Left ventricle myocardium superior (tissue), 1 donor: ENCODE data around the gene CCDC92. TPM values are rescaled to one million over a fixed set of nuclear protein-coding genes. Genes with fewer than 3 reads are reported as not detected.

Experiments used
- ATAC-seq: fragments of 200-7000 bp; cut with Tn5 transposase; one replicate; pipeline ENCODE4 v1.9.1; 2020; ENCODE audit warnings: mild to moderate bottlenecking, moderate library complexity
- DNase-seq: peaks from one replicate; pipeline ENCODE4 v3.0.0-alpha.2; 2020
- intact Hi-C: fragments of 100-400 bp; cut with micrococcal nuclease; formaldehyde crosslinking; loops from one replicate; pipeline ENCODE4 v1.11.0; 2022
- total RNA-seq: library from RNA; stranded (reverse); fragmentation: NEBNext Ultra II Directional; extraction: Animal tissue kit (Norgen Biotek cat#: 25700); gene quantifications from one replicate; pipeline ENCODE4 v1.2.1, GENCODE V29; 2021
- donor health status: DM: no; HTN: yes; CAD: no; lungs with severe emphysema.

The CCDC92 gene
- total RNA-seq, 1 donor from 2014 or later = 54.0 TPM

GRCh38 chr12:123984903-123985302 is 12.3 kb upstream of the CCDC92 start:
- DNase-seq = no peak
- intact Hi-C loops = loop anchor here (10.0 kb wide), 1 partner anchor 80 kb away; no protein-coding TSS in a partner anchor
- peak; percentile 14 for ATAC-seq

DNA sequence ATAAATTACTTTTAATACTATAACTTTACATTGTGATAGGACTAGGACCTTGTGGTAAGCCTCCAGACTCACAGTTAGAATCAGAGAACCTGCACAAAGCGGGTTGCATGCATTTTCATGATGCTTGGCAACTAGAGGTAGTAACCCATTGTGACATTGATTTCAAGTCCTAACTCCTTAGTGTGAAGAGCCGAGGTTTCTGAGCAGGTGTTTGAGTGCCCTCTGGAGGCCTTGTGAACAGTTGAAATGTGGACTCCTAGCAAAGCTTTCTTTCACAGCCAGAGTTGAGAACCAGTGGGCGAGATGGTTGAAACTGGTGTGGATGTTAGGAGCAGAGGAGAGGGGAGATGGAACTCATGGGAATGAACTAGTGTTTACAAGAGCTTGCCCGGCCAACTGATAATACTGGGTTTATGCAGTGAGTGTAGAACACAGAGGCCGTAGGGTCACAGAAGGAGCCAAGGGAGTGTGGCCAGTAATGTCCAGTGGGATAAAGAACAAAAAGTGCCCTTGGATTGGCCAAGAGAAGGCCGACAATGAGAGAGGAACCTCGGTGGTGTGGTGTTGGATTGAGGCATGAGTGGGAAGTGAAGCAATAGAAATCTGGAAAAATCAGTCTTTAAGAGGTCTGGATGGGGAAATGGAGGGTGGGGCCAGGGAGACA is 11.3 kb upstream of the CCDC92 start:
- DNase-seq (peak; percentile 39), ATAC-seq (peak; percentile 77)
- intact Hi-C loops = loop anchor here (10.0 kb wide), 1 partner anchor 79 kb away; no protein-coding TSS in a partner anchor

- ATAC-seq (no peak), DNase-seq (no peak)
- intact Hi-C loops = loop anchor here (10.0 kb wide), 1 partner anchor 77 kb away; no protein-coding TSS in a partner anchor
Measured at GRCh38 chr12:123982269-123982668, 9.6 kb upstream of the CCDC92 start.

- DNase-seq (no peak), ATAC-seq (no peak)
- intact Hi-C loops = no loop called here
Measured at GRCh38 chr12:123979566-123979965, 6.9 kb upstream of the CCDC92 start.

GRCh38 chr12:123976227-123976826 is 3.7 kb upstream of the CCDC92 start:
- no peak for ATAC-seq
- intact Hi-C loops = no loop called here
- DNase-seq = no peak

DNA sequence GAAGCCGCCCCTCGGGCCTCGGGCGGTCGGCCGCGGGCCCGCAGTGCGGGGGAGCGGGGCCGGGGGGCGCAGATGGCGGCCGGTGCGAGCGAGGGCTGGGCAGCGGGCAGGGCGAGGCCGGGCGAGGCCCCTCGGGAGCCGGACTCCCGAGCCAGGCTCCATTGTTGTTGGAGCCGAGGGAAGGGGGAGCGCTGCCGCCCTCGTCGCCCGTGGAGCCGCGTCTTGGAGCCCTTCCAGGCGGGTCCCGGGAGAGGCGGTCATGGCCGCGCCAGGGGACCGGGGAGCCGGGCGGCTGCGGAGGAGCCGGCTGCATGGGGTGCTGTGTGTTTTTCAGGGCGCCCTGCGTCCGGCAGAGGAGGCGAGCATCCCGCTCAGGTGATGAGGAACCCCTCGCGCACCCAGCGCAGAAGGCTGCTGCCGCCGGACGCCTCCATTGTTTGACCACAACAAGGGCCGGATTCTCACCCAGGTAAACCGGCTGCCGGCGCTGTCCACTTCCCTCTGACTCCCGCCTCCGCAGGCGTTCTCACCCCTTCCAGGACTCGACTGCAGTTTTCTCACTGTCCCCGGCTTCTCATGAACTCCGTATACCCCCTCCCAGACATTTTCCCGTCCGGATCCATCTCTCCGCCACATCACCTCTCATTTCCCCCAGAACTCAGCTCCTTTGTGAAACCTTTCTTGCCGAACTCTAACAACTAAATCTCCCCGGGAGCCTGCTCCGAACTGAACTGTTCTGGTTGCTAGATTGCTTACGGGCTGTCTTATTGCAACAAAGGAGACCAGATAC is 1.1 kb upstream of the CCDC92 start:
- peak; percentile 75 for DNase-seq
- intact Hi-C loops = no loop called here
- peak; percentile 11 for ATAC-seq

- ATAC-seq (peak; percentile 27), DNase-seq (peak; percentile 53)
- intact Hi-C loops = no loop called here
Measured at GRCh38 chr12:123971770-123972456, 718 bp downstream of the CCDC92 start.

GRCh38 chr12:123971449-123971769 is 1.2 kb downstream of the CCDC92 start:
- DNase-seq (no peak), ATAC-seq (no peak)
- intact Hi-C loops = no loop called here

DNA sequence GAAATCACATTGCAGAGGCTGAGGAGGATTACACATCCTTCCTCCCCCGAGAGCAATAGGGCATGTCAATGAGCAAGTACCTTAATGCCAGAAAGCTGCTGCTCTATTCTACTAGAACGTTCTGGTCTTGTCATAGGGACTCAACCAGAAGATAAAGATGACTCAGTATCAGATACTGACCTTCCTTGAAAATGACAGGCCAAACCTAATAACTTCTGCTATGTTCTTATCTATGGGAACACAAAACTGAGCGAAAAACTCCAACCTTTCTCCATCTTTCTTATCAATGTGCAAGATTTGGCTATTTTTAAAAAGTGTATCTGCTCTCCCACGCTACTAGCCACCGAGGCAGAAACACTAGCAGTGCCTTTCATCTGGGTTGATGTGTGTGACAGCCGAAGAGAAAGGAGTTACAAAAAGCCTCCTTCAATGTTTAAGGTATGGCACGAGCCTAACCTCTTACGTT is 5.5 kb downstream of the CCDC92 start:
- intact Hi-C loops = no loop called here
- ATAC-seq = no peak
- no peak for DNase-seq

DNA sequence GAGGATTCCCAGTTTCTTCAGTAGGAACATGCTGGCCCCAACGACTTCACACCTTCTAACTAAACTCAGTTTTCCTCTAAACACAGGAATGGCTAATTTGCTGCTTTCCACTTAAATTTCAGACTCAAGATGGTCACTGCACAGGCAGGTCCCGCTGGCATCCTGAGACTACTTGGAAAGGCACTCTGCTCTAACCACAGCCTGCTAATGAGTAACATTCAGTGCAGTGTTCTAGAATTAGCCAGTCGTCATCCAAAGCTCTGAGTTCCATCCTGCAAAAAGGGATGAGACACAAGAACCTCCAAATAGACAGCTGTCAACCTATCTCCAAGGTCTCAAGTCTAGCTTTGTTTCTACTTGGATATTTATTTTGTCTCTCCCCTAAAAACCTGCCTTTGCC is 6.0 kb downstream of the CCDC92 start:
- intact Hi-C loops = no loop called here
- DNase-seq (no peak), ATAC-seq (no peak)

DNA sequence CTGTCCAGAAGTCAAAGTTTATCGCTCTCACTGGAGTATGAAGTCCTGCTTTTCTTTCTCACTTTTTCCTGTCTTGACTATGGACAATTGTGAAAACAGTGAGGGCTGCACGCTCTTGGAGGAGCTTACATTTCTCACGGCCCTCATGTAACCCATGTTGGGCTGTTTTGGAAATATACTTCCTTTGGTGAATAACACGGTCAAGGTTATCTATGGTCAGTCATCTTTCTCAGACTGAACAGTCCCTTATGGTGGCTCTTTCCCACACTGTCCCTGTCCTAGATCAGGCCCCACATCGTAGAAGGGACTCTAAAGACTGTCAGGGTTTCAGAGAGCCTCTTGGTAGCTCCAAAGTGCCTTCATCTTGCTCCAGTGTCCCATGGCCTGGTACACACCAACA is 7.2 kb downstream of the CCDC92 start:
- intact Hi-C loops = no loop called here
- ATAC-seq (peak; percentile 61), DNase-seq (no peak)

DNA sequence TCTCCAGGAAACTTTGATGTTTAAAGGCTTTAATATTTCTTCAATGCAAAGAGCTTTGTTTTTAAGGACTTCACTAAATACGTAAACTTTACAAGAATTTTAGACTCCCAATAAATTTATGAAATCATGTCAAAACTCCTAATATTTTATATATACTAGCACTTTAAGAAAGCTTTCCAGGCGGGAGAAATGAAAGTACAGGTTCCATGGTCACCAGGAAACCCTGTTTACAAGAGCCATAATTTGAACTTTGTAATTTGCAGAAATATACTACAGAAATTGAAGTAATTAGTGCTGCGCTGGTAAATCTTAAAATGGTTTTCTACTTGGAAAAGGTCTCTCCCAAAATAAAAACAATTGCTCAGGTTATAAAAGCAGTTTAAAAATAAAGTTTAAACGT is 8.8 kb downstream of the CCDC92 start:
- no peak for ATAC-seq
- intact Hi-C loops = no loop called here
- DNase-seq = no peak

- DNase-seq = no peak
- ATAC-seq = no peak
- intact Hi-C loops = no loop called here
Measured at GRCh38 chr12:123962513-123962912, 10.1 kb downstream of the CCDC92 start.

- DNase-seq (no peak), ATAC-seq (no peak)
Measured at GRCh38 chr12:123961585-123962345, 10.9 kb downstream of the CCDC92 start.

GRCh38 chr12:123960856-123961255 is 11.8 kb downstream of the CCDC92 start:
- intact Hi-C loops = no loop called here
- ATAC-seq (no peak), DNase-seq (no peak)

More at GRCh38 chr12:123961585-123962345, 10.9 kb downstream of the CCDC92 start:
- intact Hi-C loops = no loop called here

GRCh38 chr12:123960029-123960735 is 12.4 kb downstream of the CCDC92 start:
- no peak for ATAC-seq

GRCh38 chr12:123958876-123959275 is 13.8 kb downstream of the CCDC92 start:
- intact Hi-C loops = no loop called here
- no peak for ATAC-seq
- DNase-seq = no peak

More at GRCh38 chr12:123960029-123960735, 12.4 kb downstream of the CCDC92 start:
- intact Hi-C loops = no loop called here
- no peak for DNase-seq

- intact Hi-C loops = no loop called here
- ATAC-seq = peak; percentile 78
- peak; percentile 64 for DNase-seq
Measured at GRCh38 chr12:123958462-123958861, 14.2 kb downstream of the CCDC92 start.
